ENCODE data around the gene TAB2.
"Not testable (repeated sequence)": the region's sequence is repeated elsewhere in the genome, so short reads cannot be mapped to it uniquely, and the experiment has no call there.

TAB2 gene

DNA sequence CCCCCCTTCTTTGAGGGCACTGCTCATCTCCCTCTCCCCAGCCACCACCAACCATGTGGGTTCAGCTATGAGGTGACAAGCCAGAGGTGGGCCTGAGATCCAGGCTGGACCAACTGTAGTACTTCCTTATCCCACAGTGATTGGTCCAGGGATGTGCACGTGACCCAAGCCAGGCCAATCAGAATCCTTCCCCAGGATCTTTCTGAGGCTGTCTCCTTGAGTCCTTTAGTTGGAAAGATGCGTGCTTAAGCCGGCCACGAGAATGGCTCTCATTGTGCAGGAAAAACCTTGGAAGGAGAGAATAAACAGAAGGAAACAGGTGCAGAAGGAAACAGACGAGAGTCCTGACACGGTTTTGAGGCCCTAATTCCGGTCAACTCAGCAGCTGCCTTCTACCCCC, 128.1 kb downstream of the TAB2 start:
- no peak for DNase-seq

DNA sequence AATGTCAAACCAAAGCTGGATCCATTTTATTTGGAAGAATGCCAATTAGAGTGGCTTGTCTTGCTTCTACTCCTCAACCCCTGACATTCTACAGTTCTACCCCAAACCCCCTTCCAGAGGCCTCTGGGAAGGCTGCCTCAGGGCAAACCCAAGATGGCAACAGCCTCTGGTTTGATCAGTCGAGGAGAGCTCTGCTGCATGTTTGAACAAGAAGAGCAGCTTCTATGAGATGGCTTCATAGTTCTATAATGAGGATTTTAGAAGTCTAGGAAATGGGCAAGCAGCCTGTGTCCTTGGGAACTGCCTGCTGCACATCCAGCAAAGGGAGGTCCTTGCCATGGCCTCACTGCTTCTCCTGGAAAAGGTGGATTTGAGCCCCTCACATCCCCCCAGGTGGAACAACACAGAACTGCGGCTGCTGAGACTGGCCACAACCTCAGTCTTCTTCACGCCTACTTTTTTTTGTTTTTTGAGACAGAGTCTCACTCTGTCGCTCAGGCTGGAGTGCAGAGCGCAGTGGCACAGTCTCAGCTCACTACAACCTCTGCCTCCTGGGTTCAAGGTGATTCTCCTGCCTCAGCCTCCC, 129.4 kb downstream of the TAB2 start:
- no peak for DNase-seq

DNA sequence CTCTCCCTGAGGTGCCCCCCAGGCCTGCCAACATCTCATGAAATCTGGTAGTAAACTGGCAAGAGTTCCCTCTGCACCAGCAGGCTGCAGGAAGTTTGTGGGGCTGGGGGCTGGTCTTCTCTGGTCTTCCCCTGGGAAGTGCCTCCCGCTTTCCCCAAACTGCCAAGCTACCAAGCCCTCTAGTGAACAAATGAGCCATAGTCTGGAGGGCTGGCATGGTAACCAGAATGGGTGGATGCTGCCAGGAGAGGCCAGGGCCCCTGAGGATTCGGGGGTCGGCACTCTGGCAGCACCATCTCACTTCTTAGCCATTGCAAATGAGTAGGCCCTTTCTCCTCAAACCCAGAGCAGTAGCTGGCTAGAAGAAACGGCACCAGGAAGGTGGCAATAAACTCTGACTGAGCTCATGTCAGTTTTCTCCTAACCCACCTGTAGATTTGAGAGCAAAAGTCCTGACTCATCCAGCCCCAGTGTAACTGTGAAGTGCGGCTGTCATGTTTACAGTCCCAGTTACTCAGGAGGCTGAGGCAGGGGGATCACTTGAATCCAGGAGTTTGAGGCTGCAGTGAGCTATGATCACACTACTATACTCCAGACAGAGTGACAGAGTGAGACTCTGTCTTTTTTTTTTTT, 131.4 kb downstream of the TAB2 start:
- DNase-seq: no peak

DNA sequence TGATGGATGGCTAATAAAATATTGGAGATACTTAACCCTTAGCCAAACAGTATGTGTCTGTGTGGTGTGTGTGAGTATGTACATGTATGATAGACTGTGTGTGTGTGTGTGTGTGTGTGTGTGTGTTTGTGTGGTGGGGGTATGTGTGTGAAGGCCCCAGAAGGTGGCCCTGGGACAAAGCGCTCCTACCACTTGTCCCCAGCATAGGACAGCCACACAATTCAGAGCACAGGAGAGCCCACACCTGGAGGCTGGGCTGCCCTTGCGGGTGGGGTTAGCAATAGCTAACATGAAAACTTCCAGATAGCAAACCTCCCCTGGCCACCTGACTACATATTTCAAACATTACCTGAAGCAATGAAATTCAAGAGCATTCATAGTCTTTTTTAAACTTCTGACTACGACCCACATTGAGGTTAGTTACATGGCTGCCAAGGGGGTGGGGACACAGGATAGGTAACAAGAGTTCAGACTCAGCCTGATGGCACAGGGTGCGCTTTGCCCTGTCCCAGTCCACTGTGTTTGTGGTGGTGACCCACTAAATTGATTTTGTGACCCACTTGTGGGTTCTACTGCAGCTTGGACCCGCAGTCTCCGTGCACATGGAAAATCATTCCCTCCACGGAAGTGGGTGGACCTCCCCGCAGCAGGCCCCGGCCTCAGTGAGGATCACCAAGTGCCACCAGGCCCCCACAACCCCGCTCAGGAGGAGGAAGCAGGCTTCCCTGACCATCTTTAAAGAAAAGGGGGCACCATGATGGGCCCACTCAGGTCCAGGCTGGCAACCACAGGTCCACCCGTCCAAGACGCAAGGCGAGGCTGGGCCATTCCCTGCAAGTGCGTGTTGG, 132.5 kb downstream of the TAB2 start:
- no peak for DNase-seq

DNA sequence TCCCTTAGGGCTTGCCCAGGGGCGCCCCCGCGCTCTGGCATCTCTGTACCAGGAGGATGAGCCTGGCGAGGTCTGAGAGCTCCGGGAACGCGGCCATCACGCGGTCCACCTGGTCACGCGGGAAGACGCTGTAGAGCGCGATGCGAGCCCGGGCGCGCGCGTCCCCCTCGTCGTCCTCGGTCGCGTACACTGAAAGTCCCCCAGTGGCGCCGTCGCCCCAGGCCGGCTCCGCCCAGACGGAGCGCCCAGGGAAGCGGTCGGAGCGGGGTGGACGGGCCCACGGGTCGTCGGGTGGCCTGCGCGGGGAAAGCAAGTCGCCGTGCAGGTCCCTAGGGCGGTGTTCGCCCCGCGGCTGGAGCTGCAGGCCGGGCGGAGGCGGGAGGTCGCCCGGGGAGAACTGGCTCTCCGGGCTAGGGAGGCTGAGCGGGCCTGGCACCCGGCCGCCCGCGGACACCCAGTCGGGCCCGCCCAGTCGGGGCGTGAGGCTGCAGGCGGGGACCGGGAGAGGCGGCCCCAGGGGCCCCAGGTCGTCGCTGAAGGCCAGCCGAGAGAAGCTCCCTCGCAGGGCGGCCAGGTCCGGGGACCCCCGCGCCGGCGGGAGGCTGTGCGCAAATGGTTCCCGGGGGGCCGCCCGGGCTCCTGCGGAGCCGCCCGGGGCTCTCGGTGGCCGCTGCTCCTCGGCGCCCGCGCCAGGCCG, 133.3 kb downstream of the TAB2 start:
- no peak for DNase-seq

DNA sequence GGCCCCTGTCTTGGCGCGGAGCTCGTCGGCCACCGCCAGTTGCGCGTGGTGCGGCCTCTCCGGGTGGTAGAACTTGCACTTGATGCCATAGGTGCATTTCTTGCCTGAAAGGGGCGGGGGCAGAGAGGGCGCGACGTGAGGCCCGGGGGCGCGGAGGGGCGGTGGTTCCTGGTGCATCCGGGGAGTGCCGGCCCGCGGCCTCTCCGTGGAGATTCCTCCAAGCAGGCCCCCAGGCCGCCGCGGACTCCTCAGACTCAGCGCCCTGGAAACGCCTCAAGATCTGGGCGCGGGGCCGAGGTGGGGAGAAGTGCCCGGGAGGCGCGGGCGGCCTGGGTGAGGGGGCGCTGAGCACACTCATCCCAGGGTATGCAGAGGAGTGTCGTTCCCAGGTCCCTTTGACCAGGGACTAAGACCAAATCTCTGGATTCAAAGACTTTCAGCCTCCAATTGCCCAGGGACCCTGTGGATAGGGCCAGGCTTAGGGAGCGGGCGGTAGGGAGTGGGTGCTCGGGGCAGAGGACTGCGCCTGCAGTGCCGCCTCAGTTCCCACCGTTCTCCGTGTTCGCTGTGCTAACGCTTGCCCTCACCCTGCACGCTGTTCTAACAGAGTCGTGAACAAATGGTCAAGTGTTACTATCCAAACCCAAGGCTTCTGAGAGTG, 134.0 kb downstream of the TAB2 start:
- DNase-seq: no peak

DNA sequence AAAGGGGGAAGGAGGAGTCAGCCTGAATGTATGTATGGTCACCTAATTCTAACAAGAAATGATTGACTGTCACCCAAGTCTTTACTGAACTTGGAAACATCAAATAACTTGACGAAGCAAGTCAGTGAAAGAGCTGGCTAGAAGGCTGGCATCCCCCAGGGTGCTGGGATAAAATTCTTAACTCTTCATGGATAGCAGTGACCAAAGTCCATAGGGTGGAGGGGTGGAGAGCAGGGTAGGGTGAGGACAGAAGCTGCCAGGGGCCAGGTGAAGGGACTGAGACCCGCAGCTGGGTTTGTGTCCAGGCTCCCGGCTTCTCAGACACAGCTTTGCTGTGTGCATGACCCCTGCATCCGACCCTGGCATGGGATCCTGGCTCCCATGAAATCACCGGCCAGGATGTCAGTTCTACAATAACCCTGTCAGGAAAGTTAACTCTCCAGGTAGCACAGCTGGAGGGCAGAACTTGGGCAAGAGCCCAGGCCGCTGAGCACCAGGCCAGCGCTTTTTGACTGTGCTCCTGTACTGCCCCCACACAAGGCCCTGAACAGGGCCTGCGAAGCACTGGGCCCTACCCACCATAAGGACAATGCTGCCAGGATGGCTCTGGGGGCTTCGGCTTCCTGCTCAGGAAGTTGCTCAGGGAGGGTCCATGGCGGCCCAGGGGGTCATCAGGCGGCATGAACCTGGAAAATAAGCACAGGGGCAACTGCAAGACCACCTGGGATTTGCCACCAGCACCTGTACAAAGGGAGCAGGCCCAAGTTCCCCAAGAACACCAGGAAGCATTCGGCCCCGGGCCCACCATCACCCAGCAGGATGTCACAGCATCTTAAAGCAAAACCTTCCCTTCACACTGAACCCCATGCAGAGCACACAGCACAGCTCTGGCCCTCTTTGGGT, 134.8 kb downstream of the TAB2 start:
- no peak for DNase-seq

DNA sequence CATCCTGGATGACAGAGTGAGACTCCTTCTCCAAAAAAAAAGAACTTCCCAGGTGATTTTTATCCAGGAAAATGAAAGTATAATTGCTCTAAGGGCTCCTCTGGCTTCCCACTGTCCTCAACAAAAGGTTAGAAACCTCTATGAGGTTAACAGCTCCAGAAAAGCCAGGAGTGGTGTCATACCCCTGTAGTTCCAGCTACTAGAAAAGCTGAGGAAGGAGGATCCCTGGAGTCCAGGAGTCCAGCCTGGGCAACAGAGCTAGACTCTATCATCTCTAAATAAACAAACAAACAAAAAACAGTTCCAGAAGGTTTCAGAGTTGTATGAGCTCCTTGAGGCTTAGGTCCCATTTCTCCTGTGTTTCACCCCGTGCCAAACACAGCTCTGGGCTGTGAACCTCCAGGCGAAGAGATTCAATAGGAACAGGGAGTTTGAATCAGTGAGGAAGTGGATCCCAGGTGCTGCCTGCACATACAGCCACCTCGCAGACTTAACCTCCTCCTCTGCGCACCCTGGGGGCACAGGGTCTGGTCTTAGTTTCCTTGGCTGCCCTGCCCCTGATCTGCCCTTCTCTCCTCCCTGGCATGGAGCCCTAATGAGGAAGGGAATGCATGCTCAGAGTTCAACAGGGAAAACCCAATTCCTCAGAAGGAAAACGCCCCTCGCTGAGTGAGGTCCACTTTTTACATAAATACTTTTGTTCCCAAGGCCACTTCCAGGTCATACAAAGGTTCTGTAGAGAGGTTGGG, 136.3 kb downstream of the TAB2 start:
- DNase-seq: no peak

DNA sequence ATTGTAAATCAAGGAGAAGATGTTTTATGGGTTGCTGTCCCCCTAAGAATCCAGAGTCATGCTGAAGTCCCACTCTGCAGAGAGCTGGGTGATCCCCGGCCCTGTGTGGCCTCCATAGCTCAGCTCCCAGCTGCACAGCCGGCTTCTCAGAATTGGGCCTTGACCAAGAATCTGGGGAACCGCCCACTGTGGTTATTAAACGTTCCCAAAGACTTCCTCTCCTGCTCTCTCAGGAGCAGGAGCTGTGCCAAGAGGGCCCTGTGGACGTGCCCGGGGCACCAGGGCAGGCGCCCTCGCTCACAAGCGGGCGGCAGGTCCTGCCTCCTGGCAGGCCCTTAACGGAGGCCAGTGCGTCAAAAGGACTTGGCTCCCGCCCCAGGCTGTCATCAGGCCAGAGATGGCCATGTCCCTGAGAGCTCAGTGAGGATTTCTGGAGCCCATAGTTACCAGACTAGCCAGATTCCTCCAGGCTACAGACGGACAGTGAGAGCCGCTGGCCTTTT, 136.9 kb downstream of the TAB2 start:
- DNase-seq: no peak

DNA sequence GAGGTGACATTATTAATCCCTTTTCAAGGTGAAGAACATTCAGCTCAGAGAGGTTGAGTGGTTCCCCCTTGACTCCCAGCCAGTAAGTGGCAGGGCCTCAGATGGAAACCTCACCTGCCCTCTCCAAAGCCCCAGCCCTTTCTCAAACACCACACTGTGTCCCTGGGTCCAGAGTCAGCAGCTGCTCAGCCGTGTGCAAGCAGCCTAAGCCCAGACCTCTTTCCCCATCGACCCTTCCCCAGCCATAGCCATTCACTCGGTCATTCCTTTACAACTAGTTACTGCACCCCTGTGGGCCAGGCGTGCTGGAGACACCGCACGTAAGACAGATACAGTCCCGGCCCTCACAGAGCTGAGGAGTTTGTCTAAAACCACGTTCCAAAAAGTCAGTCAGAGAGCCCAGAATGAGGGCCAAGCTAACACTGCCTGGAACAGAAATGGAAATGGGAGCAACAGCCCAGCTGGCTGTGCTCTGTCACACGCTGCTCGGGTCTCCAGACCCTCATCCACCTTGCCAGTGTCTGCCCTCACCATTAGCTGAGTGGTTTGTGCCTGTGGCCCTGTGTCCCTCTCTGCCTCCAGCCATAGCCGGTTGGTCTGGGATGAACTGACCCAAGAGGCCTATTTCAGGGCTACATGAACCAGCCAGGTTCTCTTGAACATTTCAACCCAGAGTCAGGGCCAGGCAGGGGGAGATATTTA, 137.7 kb downstream of the TAB2 start:
- DNase-seq: no peak

DNA sequence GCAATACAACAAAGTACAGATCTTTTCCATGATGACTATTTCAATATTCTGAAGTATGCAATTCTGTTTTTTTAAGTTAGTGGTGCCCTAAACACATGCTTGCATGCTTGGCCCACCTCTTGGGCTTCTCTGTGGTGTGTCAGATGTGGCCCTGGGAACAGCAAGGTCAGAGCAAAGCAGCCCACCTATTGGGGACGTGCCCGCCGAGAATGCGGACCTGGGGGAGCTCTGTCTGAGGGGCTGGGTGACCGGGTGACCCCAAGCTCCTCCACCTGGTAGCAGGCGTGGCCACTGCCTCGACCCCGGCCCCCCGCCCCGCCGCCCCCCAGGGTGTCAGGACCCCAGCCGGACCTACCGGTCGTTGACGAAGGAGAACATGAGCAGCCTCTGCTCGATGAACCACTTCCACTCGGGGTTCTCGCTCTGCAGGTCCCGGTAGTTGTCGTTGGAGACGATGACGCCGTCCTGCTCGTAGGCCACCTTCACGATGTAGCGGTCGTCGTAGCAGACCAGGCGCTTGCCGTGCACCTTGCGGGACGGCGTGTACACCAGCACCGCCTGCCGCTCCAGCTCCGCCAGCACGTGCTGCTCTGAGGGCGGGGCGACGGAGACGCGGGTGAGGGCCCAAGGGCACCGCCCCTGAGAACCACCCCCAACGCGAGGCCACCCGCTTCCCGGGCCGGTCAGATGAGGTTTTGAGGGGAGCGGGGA, 139.0 kb downstream of the TAB2 start:
- no peak for DNase-seq

DNA sequence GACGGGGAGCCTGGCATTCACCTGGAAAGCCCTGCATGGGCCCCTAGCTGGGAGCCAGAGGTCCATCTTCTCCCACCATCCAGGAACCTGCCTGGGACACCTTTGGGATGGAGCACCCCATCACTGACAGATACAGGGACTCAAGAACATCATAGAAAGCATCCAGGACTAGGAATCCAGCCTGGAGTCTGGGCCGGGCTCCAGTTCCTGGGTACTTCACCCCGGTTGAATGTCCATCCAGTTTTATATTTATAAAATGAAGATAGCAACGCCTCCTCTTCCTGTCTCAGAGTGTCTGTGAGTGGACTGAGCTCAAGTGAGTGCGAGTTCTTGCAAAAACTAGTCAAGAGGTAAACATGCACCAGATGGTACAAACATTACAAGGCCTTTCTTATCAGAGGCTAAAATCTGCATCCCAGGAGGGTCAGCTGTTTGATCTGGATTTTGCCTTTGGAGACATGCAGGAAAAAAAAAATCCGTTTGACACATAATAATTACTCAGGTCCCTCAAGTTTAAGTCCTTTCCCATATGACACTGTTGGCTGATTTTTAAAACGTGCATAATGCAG, 139.9 kb downstream of the TAB2 start:
- DNase-seq: no peak

DNA sequence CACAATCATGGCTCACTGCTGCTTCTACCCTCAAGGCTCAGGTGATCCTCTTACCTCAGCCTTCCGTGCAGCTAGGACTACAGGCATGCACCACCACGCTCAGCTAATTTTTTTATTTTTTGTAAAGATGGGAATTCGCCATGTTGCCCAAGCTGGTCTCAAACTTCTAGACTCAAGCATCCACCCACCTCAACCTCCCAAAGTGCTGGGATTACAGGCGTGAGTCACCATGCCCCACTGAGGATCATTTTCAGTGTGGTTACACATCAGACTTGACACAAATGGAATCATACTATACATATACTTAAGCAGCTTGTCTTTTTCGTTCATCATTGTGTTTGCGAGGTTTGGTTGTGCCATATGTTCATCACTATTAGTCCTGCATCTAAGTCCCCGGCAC, 140.7 kb downstream of the TAB2 start:
- no peak for DNase-seq

DNA sequence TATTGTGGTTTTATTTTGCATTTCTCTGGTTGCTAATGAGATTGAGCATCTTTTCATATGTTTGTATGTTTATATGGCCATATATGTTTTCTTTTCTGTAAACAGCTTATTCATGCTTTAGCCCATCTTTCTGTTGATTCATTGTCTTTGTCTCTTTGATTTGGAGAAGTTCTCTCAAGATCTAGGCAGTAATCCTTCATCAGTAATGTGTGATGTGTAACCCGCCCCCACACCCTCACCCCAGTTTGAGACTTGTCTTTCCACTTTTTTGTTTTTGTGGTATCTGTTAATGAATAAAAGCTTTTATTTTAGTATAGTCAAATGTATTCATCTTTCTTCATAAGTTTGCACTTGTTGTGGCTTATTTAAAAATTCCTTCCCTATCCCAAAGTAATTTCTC, 141.3 kb downstream of the TAB2 start:
- no peak for DNase-seq

DNA sequence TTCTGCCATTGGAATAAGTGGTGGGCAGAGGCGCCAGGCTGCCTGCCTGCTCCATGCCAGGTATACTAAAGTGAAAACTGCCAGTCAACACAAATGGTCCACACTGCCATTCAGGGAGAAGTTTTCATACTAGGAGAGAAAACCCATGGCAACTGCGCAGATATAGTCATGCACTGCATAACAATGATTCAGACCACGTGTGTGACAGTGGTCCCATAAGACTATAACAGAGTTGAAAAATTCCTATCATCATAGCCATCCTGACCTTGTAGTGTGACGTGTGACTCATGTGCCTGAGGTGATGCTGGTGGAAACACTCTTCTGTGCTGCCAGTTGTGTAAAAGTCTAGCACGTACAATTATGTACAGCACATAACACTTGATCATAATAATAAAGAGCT, 142.2 kb downstream of the TAB2 start:
- DNase-seq: no peak

DNA sequence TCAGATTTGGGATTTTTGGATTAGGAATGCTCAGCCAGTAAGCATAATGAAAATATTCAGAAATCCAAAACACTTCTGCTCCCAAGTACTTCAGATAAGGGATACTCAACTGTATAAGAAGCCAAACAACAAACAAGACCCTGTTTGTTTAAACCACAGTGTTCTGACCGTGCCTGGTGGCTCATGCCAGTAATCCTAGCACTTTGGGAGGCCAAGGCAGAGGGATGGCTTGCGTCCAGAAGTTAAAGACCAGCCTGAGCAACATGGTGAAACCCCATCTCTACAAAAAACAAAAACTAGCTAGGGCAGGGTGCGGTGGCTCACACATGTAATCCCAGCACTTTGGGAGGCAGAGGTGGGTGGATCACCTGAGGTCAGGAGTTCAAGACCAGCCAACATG, 142.7 kb downstream of the TAB2 start:
- not testable (repeated sequence) for DNase-seq

Data from effector CD4-positive, alpha-beta T cell (primary cell).